SU-DHL-6 (cell line): ENCODE results near the gene TDRD1.

Experiments used
- CTCF ChIP-seq: fragments of 200-600 bp; sonication (generic); IDR thresholded peaks from one replicate; pipeline ENCODE4 v1.5.1; 2017; ENCODE audit warnings: antibody characterized with exemption, mild to moderate bottlenecking, low read length, moderate library complexity; ENCODE audit not compliant: insufficient read depth, poor library complexity, severe bottlenecking
- EZH2phosphoT487 ChIP-seq: fragments of 200-600 bp; sonication (generic), shearing (Covaris generic); conservative IDR thresholded peaks from 2 replicates; pipeline ENCODE4 v1.6.1; 2018; ENCODE audit warnings: mild to moderate bottlenecking, antibody characterized with exemption, low read length, moderate library complexity, mixed read lengths

- TF ChIP-seq CTCF = no peak
- no peak for TF ChIP-seq EZH2phosphoT487
Observed at GRCh38 chr10:114174695-114175188, 4.4 kb upstream of the TDRD1 start.
